ENCODE data around the gene EYA2. TPM values are rescaled to one million over a fixed set of nuclear protein-coding genes. Genes with fewer than 3 reads are reported as not detected.

Gene EYA2
- total RNA-seq, 1 donor, result 17.7 TPM

GRCh38 chr20:47206962-47207641 is 312.5 kb downstream of the EYA2 start:
- Histone ChIP-seq H3K9me3 (ENCODE audit: low read depth, low read length) (no peaks in the 10 kb centered on the region), H3K27me3 (ENCODE audit: insufficient read depth, low read length) (no peaks in the 10 kb centered on the region), H3K4me3 (ENCODE audit: insufficient read depth, low read length) (no peak overlapping the region), H2AFZ (ENCODE audit: low read length) (no peak overlapping the region), H3K4me2 (ENCODE audit: insufficient read depth, low read length) (no peak overlapping the region), H3K4me1 (ENCODE audit: insufficient read depth, low read length) (peaks cover 14% of the 10 kb centered on the region), H4K20me1 (ENCODE audit: insufficient read depth, low read length) (no peaks in the 10 kb centered on the region), H3K36me3 (ENCODE audit: insufficient read depth, low read length) (peaks cover 27% of the 10 kb centered on the region), H3K27ac (ENCODE audit: low read depth, low read length) (no peak overlapping the region), H3K79me2 (ENCODE audit: insufficient read depth, low read length) (peaks cover 3% of the 10 kb centered on the region)
- DNase-seq (ENCODE audit: insufficient read length, low spot score, missing footprints), result no peak
- TF ChIP-seq, protein P1, sequence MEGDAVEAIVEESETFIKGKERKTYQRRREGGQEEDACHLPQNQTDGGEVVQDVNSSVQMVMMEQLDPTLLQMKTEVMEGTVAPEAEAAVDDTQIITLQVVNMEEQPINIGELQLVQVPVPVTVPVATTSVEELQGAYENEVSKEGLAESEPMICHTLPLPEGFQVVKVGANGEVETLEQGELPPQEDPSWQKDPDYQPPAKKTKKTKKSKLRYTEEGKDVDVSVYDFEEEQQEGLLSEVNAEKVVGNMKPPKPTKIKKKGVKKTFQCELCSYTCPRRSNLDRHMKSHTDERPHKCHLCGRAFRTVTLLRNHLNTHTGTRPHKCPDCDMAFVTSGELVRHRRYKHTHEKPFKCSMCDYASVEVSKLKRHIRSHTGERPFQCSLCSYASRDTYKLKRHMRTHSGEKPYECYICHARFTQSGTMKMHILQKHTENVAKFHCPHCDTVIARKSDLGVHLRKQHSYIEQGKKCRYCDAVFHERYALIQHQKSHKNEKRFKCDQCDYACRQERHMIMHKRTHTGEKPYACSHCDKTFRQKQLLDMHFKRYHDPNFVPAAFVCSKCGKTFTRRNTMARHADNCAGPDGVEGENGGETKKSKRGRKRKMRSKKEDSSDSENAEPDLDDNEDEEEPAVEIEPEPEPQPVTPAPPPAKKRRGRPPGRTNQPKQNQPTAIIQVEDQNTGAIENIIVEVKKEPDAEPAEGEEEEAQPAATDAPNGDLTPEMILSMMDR (IDR thresholded peaks at IDR 0.05; ENCODE audit: extremely low read depth, low read depth, low read length), result no peak

DNA sequence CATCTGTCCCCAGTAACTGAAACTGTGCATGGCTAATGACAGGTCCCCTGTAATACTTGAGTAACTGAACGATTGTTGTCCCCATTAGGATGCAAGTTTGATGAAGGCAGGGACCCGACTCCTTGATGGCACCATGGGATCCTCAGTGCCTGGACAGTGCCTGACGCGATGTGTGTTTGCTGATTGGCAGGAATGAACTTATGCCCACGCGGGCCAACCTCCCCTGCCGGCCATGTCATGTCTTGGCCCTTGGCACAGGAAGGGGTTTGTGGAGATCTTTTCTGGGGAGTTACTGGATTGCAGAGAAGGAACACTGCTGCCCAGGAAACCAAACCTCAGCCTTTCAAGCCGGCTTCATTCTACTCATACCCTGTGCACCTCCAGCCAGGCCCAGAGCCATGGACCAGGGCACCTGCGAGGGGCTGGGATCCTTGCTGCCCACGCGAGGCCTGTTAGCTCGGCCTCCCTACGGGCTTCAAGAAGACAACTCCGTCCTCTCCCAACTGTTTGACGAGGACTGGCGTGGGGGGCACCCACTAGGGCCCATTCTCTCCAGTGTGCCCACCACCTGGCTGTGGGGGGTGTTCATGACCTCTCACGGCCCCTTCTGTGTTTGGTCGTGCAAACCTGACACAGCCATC is 314.0 kb downstream of the EYA2 start:
- Histone ChIP-seq H3K4me2 (ENCODE audit: insufficient read depth, low read length) (no peak overlapping the region), H3K9me3 (ENCODE audit: low read depth, low read length) (no peaks in the 10 kb centered on the region), H2AFZ (ENCODE audit: low read length) (no peak overlapping the region), H3K79me2 (ENCODE audit: insufficient read depth, low read length) (peaks cover 17% of the 10 kb centered on the region), H4K20me1 (ENCODE audit: insufficient read depth, low read length) (no peaks in the 10 kb centered on the region), H3K27me3 (ENCODE audit: insufficient read depth, low read length) (no peaks in the 10 kb centered on the region), H3K27ac (ENCODE audit: low read depth, low read length) (no peak overlapping the region), H3K4me3 (ENCODE audit: insufficient read depth, low read length) (no peak overlapping the region), H3K4me1 (ENCODE audit: insufficient read depth, low read length) (peaks cover 14% of the 10 kb centered on the region), H3K36me3 (ENCODE audit: insufficient read depth, low read length) (peaks cover 41% of the 10 kb centered on the region)
- TF ChIP-seq, protein P1 (IDR thresholded peaks at IDR 0.05; ENCODE audit: extremely low read depth, low read depth, low read length), result no peak
- DNase-seq (ENCODE audit: insufficient read length, low spot score, missing footprints), result no peak

DNA sequence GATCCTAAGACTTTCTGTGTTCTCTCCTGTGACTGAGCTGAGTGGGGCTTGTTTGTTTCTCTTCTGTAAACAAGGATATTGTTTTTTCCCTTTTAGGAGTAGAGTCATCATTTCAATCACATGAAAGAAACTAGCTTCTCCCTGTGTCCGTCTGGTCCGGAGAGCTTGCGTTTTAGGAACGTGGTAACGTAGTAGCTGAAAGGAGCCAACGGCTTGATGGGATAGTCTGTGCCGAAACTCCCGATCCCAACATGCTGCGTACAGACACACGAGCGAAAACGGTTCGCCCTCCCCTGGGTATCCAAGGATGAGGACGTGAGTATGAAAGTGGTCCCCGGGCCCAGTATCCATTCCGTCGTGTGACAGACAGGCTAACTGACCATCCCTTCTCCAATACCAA is 315.3 kb downstream of the EYA2 start:
- H3K36me3 ChIP-seq (ENCODE audit: insufficient read depth, low read length), result peaks cover 50% of the 10 kb centered on the region
- DNase-seq (ENCODE audit: insufficient read length, low spot score, missing footprints), result no peak

GRCh38 chr20:47210470-47210869 is 315.8 kb downstream of the EYA2 start:
- Histone ChIP-seq H3K27ac (ENCODE audit: low read depth, low read length) (no peak overlapping the region), H3K27me3 (ENCODE audit: insufficient read depth, low read length) (no peaks in the 10 kb centered on the region), H2AFZ (ENCODE audit: low read length) (no peak overlapping the region), H3K4me1 (ENCODE audit: insufficient read depth, low read length) (peaks cover 7% of the 10 kb centered on the region), H3K9me3 (ENCODE audit: low read depth, low read length) (no peaks in the 10 kb centered on the region), H3K36me3 (ENCODE audit: insufficient read depth, low read length) (peaks cover 50% of the 10 kb centered on the region), H3K4me3 (ENCODE audit: insufficient read depth, low read length) (no peak overlapping the region), H3K4me2 (ENCODE audit: insufficient read depth, low read length) (no peak overlapping the region), H4K20me1 (ENCODE audit: insufficient read depth, low read length) (no peaks in the 10 kb centered on the region), H3K79me2 (ENCODE audit: insufficient read depth, low read length) (peaks cover 17% of the 10 kb centered on the region)
- no peak for DNase-seq (ENCODE audit: insufficient read length, low spot score, missing footprints)
- TF ChIP-seq, protein P1 (IDR thresholded peaks at IDR 0.05; ENCODE audit: extremely low read depth, low read depth, low read length), result no peak

More for the DNA sequence above, 315.3 kb downstream of the EYA2 start:
- Histone ChIP-seq H3K79me2 (ENCODE audit: insufficient read depth, low read length) (peaks cover 17% of the 10 kb centered on the region), H2AFZ (ENCODE audit: low read length) (no peak overlapping the region), H3K9me3 (ENCODE audit: low read depth, low read length) (no peaks in the 10 kb centered on the region), H3K4me3 (ENCODE audit: insufficient read depth, low read length) (no peak overlapping the region), H4K20me1 (ENCODE audit: insufficient read depth, low read length) (no peaks in the 10 kb centered on the region), H3K4me2 (ENCODE audit: insufficient read depth, low read length) (no peak overlapping the region), H3K4me1 (ENCODE audit: insufficient read depth, low read length) (peaks cover 11% of the 10 kb centered on the region), H3K27ac (ENCODE audit: low read depth, low read length) (no peak overlapping the region), H3K27me3 (ENCODE audit: insufficient read depth, low read length) (no peaks in the 10 kb centered on the region)
- TF ChIP-seq, protein P1 (IDR thresholded peaks at IDR 0.05; ENCODE audit: extremely low read depth, low read depth, low read length), result no peak
